Prostate gland (tissue), 2 donors: ENCODE data around the gene EXOSC5.

Experiments used
- CTCF ChIP-seq, 4 experiments: fragments of 200-600 bp in 2 of 4; fragments of 450-650 bp in 2 of 4; sonication (generic) in 2 of 4; IDR thresholded peaks; 1 replicate in 3 of 4; 2 replicates in 1 of 4; pipeline ENCODE4 v1.5.1; 2016 to 2019; ENCODE audit warnings: antibody characterized with exemption in 4 of 4, mild to moderate bottlenecking in 2 of 4, moderate library complexity in 2 of 4
- POLR2A ChIP-seq: fragments of 450-650 bp; IDR thresholded peaks from one replicate; pipeline ENCODE4 v1.6.1; 2016; ENCODE audit warnings: antibody characterized with exemption, mild to moderate bottlenecking

GRCh38 chr19:41353466-41354342 is 43.5 kb downstream of the EXOSC5 start, which contains the start of gene TGFB1:
- TF ChIP-seq CTCF (IDR thresholded peaks at IDR 0.05) = peak; percentile 81 to 91 (median 84)
- TF ChIP-seq POLR2A = peak; percentile 57
